ENCODE data around the gene TOMM34.

DNA sequence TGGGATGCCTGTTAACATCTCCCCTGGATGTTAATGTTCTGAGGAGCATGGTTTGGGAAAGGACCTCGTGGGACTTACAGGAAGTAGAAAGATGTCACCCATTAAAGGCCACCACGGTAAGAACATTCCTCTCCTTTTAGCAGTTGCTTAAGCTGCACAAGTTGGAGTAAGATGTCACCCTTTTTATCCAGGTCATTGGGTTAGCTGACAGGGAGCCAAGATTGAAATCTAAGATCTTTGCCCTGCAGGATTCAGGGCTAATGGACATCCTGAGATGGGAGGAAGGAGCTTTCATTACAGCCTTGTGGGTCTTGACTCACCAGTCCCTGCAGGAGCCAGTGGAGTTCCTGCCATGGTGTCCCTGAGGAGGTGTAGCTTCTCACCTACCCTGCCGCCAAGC lies 28.3 kb downstream of the TOMM34 start:
- TF ChIP-seq, protein P1, sequence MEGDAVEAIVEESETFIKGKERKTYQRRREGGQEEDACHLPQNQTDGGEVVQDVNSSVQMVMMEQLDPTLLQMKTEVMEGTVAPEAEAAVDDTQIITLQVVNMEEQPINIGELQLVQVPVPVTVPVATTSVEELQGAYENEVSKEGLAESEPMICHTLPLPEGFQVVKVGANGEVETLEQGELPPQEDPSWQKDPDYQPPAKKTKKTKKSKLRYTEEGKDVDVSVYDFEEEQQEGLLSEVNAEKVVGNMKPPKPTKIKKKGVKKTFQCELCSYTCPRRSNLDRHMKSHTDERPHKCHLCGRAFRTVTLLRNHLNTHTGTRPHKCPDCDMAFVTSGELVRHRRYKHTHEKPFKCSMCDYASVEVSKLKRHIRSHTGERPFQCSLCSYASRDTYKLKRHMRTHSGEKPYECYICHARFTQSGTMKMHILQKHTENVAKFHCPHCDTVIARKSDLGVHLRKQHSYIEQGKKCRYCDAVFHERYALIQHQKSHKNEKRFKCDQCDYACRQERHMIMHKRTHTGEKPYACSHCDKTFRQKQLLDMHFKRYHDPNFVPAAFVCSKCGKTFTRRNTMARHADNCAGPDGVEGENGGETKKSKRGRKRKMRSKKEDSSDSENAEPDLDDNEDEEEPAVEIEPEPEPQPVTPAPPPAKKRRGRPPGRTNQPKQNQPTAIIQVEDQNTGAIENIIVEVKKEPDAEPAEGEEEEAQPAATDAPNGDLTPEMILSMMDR (IDR thresholded peaks at IDR 0.05): no peak
- no peak for TF ChIP-seq POLR2A (IDR thresholded peaks at IDR 0.05)
